GM23338 (cell line): ENCODE data around the gene SPATA20. TPM values are rescaled to one million over a fixed set of nuclear protein-coding genes. Genes with fewer than 3 reads are reported as not detected.

Experiments used
- ATAC-seq: fragments of 200-7000 bp; cut with Tn5 transposase; 3 replicates; pipeline ENCODE4 v1.9.1; 2020
- DNase-seq: peaks from one replicate; pipeline ENCODE4 v3.0.0-alpha.2; 2015; ENCODE audit warnings: low spot score
- H2AFZ ChIP-seq: fragments of 200-600 bp; sonication (generic); 2 replicates; pipeline ENCODE4 v1.8.0; 2016; ENCODE audit warnings: antibody characterized with exemption, mild to moderate bottlenecking, moderate library complexity
- H3F3A ChIP-seq: fragments of 200-600 bp; sonication (generic); replicated peaks from 2 replicates; pipeline ENCODE4 v1.8.0; 2017; ENCODE audit warnings: antibody characterized with exemption, mixed run types, low read depth
- H3K27ac ChIP-seq: fragments of 200-600 bp; sonication (generic); 2 replicates; pipeline ENCODE4 v1.6.1; 2016; ENCODE audit warnings: low read depth
- H3K27me3 ChIP-seq: fragments of 200-600 bp; sonication (generic); 2 replicates; pipeline ENCODE4 v1.8.0; 2016; ENCODE audit warnings: mild to moderate bottlenecking, mixed run types, moderate library complexity; ENCODE audit not compliant: insufficient read depth
- H3K36me3 ChIP-seq: fragments of 200-600 bp; sonication (generic); 2 replicates; pipeline ENCODE4 v1.8.0; 2016; ENCODE audit warnings: mild to moderate bottlenecking; ENCODE audit not compliant: insufficient read depth
- H3K4me1 ChIP-seq: fragments of 200-600 bp; sonication (generic); 2 replicates; pipeline ENCODE4 v1.8.0; 2016; ENCODE audit warnings: mild to moderate bottlenecking, moderate library complexity; ENCODE audit not compliant: insufficient read depth
- H3K4me2 ChIP-seq: fragments of 200-600 bp; sonication (generic); 2 replicates; pipeline ENCODE4 v1.7.1; 2017; ENCODE audit warnings: mixed run types
- H3K4me3 ChIP-seq: fragments of 200-600 bp; sonication (generic); 2 replicates; pipeline ENCODE4 v1.6.1; 2016; ENCODE audit warnings: mixed run types
- H3K79me2 ChIP-seq: fragments of 200-600 bp; sonication (generic); replicated peaks from 2 replicates; pipeline ENCODE4 v1.8.0; 2017; ENCODE audit warnings: mild to moderate bottlenecking; ENCODE audit not compliant: insufficient read depth
- H3K9me2 ChIP-seq: fragments of 200-600 bp; sonication (generic); 2 replicates; pipeline ENCODE4 v1.8.0; 2017; ENCODE audit not compliant: insufficient read depth
- H4K20me1 ChIP-seq: fragments of 200-600 bp; sonication (generic); replicated peaks from 2 replicates; pipeline ENCODE4 v1.8.0; 2017; ENCODE audit warnings: mild to moderate bottlenecking; ENCODE audit not compliant: insufficient read depth
- H3K27ac Mint-ChIP-seq: 2 replicates; pipeline ENCODE4 v1.8.0; 2020; ENCODE audit warnings: inconsistent platforms, mild to moderate bottlenecking, moderate library complexity, mixed read lengths
- H3K27me3 Mint-ChIP-seq: 3 replicates; pipeline ENCODE4 v1.8.0; 2022; ENCODE audit warnings: low read depth, mild to moderate bottlenecking, moderate library complexity, mixed read lengths, inconsistent platforms; ENCODE audit not compliant: insufficient read depth, poor library complexity
- H3K36me3 Mint-ChIP-seq: 3 replicates; pipeline ENCODE4 v1.8.0; 2021; ENCODE audit warnings: low read depth, mild to moderate bottlenecking, inconsistent platforms, moderate library complexity, mixed read lengths
- H3K4me1 Mint-ChIP-seq: 3 replicates; pipeline ENCODE4 v1.8.0; 2020; ENCODE audit warnings: mild to moderate bottlenecking, inconsistent platforms, mixed read lengths
- H3K4me3 Mint-ChIP-seq: 3 replicates; pipeline ENCODE4 v1.8.0; 2021; ENCODE audit warnings: moderate library complexity, mild to moderate bottlenecking, inconsistent platforms, mixed read lengths
- H3K9me3 Mint-ChIP-seq: 3 replicates; pipeline ENCODE4 v1.8.0; 2020; ENCODE audit warnings: moderate library complexity, mild to moderate bottlenecking, inconsistent platforms, mixed read lengths
- CREB1 ChIP-seq: fragments of 250-450 bp; sonication (Bioruptor Pico); IDR thresholded peaks from 2 replicates; pipeline ENCODE4 v1.5.0; 2020; ENCODE audit warnings: low read depth, mild to moderate bottlenecking, moderate library complexity
- CTCF ChIP-seq, 2 experiments: fragments of 200-600 bp in 1 of 2; sonication (generic) in 1 of 2; conservative IDR thresholded peaks; 2 replicates each; pipeline versions ENCODE4 v1.5.1 to v1.6.1; 2016 to 2017; ENCODE audit warnings: antibody characterized with exemption in 2 of 2, low read depth in 2 of 2, mild to moderate bottlenecking in 2 of 2, moderate library complexity in 1 of 2
- EZH2 ChIP-seq: fragments of 200-600 bp; sonication (generic); IDR thresholded peaks from one replicate; pipeline ENCODE4 v1.8.0; 2017; ENCODE audit warnings: antibody characterized with exemption, mild to moderate bottlenecking, low read depth; ENCODE audit not compliant: unreplicated experiment
- EZH2phosphoT487 ChIP-seq: fragments of 200-600 bp; sonication (generic); IDR thresholded peaks from one replicate; pipeline ENCODE4 v1.8.1; 2018; ENCODE audit warnings: antibody characterized with exemption; ENCODE audit not compliant: unreplicated experiment
- JUNB ChIP-seq: IDR thresholded peaks from one replicate; pipeline ENCODE4 v1.6.1; 2016; ENCODE audit warnings: antibody characterized with exemption; ENCODE audit not compliant: unreplicated experiment
- NANOG ChIP-seq: IDR thresholded peaks from 2 replicates; pipeline ENCODE4 v1.6.1; 2016; ENCODE audit warnings: antibody characterized with exemption, borderline replicate concordance
- POLR2AphosphoS5 ChIP-seq: IDR thresholded peaks from 2 replicates; pipeline ENCODE4 v1.6.1; 2016; ENCODE audit warnings: antibody characterized with exemption, low read depth
- STAT1 ChIP-seq: IDR thresholded peaks from one replicate; pipeline ENCODE4 v1.6.1; 2016; ENCODE audit warnings: antibody characterized with exemption; ENCODE audit not compliant: unreplicated experiment
- ZNF114 ChIP-seq: fragments of 250-450 bp; sonication (Bioruptor Pico); IDR thresholded peaks from 2 replicates; pipeline ENCODE4 v1.5.0; 2020; ENCODE audit warnings: mild to moderate bottlenecking, moderate library complexity
- ZNF331 ChIP-seq: fragments of 250-450 bp; sonication (Bioruptor Pico); IDR thresholded peaks from 2 replicates; pipeline ENCODE4 v1.5.0; 2020; ENCODE audit warnings: low read depth, mild to moderate bottlenecking, moderate library complexity
- ZNF462 ChIP-seq: fragments of 250-450 bp; sonication (Bioruptor Pico); IDR thresholded peaks from 2 replicates; pipeline ENCODE4 v1.5.0; 2020; ENCODE audit warnings: mild to moderate bottlenecking, moderate library complexity
- polyA plus RNA-seq: library from polyadenylated mRNA; unstranded; fragments of >200 nt; fragmentation: Nextera tagmentation; extraction: Ambion mirVana; gene quantifications from 2 replicates; pipeline ENCODE4 v1.2.1, GENCODE V29; 2016
- total RNA-seq: library from RNA; depleted of rRNA; stranded (reverse); fragments of >200 nt; shearing (Covaris generic); gene quantifications from 2 replicates; pipeline ENCODE4 v1.2.3, GENCODE V29; 2014
- TF ChIP-seq, protein P1 (sequence below): IDR thresholded peaks from 2 replicates; pipeline ENCODE4 v1.6.1; 2016; ENCODE audit warnings: antibody characterized with exemption
- TF ChIP-seq, protein P2 (sequence below): IDR thresholded peaks from one replicate; pipeline ENCODE4 v1.6.1; 2018; ENCODE audit warnings: antibody characterized with exemption; ENCODE audit not compliant: unreplicated experiment

SPATA20 gene
- total and polyA plus RNA-seq, 2 experiments from 2014 or later: 13.8 to 32.7 TPM

DNA sequence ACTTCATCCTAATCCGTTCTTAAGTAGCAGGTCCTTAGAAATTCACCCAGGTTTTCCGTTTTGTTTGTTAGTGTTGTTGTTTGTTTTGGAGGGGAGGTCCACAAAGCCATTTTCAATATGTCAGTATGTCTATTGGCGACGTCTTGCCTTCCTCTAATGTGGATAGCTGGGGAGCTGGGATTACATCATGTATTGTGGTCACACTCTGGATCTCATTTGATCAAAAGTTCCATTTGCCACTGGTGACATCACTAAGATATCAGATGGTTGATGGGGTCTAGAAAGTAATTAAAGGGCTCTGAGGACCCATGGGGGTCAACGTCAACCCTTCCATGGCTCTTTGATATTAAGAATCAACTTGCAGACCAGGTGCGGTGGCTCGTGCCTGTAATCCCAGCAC is 17.1 kb upstream of the SPATA20 start:
- Histone ChIP-seq H3K79me2 (no peaks in the 10 kb centered on the region), H3K36me3 (no peaks in the 10 kb centered on the region), H3K4me1 (peaks cover 12% of the 10 kb centered on the region), H3K4me2 (no peak overlapping the region), H3K27me3 (peaks cover 28% of the 10 kb centered on the region), H3K9me2 (peaks cover 3% of the 10 kb centered on the region; the same call in 1 of the 2 replicates), H3F3A (0 out of 2 replicates have a peak, but pooled peaks cover 4% of the 10 kb centered on the region), H3K27ac (no peak overlapping the region), H3K4me3 (no peak overlapping the region), H2AFZ (no peak overlapping the region), H4K20me1 (no peaks in the 10 kb centered on the region)
- Mint-ChIP-seq H3K27me3 (peaks cover 33% of the 10 kb centered on the region), H3K36me3 (no peaks in the 10 kb centered on the region; the same call in 2 of the 3 replicates), H3K9me3 (no peaks in the 10 kb centered on the region; the same call in 2 of the 3 replicates), H3K4me1 (peaks cover 23% of the 10 kb centered on the region), H3K4me3 (no peak overlapping the region), H3K27ac (no peak overlapping the region)
- no peak for ATAC-seq
- no peak for TF ChIP-seq STAT1
- TF ChIP-seq NANOG: no peak
- TF ChIP-seq CTCF (conservative IDR thresholded peaks at IDR 0.05; ENCODE audit: low read depth in 2 of 2): no peak
- no peak for TF ChIP-seq JUNB
- no peak for TF ChIP-seq EZH2
- no peak for TF ChIP-seq ZNF462 (CRISPR knock-in tag)
- TF ChIP-seq, protein P1, sequence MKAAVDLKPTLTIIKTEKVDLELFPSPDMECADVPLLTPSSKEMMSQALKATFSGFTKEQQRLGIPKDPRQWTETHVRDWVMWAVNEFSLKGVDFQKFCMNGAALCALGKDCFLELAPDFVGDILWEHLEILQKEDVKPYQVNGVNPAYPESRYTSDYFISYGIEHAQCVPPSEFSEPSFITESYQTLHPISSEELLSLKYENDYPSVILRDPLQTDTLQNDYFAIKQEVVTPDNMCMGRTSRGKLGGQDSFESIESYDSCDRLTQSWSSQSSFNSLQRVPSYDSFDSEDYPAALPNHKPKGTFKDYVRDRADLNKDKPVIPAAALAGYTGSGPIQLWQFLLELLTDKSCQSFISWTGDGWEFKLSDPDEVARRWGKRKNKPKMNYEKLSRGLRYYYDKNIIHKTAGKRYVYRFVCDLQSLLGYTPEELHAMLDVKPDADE: no peak
- no peak for TF ChIP-seq ZNF331
- no peak for TF ChIP-seq POLR2AphosphoS5
- TF ChIP-seq CREB1: no peak
- TF ChIP-seq EZH2phosphoT487: no peak
- no peak for TF ChIP-seq ZNF114
- TF ChIP-seq, protein P2, sequence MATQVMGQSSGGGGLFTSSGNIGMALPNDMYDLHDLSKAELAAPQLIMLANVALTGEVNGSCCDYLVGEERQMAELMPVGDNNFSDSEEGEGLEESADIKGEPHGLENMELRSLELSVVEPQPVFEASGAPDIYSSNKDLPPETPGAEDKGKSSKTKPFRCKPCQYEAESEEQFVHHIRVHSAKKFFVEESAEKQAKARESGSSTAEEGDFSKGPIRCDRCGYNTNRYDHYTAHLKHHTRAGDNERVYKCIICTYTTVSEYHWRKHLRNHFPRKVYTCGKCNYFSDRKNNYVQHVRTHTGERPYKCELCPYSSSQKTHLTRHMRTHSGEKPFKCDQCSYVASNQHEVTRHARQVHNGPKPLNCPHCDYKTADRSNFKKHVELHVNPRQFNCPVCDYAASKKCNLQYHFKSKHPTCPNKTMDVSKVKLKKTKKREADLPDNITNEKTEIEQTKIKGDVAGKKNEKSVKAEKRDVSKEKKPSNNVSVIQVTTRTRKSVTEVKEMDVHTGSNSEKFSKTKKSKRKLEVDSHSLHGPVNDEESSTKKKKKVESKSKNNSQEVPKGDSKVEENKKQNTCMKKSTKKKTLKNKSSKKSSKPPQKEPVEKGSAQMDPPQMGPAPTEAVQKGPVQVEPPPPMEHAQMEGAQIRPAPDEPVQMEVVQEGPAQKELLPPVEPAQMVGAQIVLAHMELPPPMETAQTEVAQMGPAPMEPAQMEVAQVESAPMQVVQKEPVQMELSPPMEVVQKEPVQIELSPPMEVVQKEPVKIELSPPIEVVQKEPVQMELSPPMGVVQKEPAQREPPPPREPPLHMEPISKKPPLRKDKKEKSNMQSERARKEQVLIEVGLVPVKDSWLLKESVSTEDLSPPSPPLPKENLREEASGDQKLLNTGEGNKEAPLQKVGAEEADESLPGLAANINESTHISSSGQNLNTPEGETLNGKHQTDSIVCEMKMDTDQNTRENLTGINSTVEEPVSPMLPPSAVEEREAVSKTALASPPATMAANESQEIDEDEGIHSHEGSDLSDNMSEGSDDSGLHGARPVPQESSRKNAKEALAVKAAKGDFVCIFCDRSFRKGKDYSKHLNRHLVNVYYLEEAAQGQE: no peak
- DNase-seq: no peak
